Measurements from ENCODE around the gene BTRC. TPM values are rescaled to one million over a fixed set of nuclear protein-coding genes. Genes with fewer than 3 reads are reported as not detected.

The BTRC gene
- total RNA-seq, 4 donors from 2014 or later: 14.7 to 23.0 (median 16.8) TPM

GRCh38 chr10:101453318-101453717 lies 99.4 kb downstream of the BTRC start:
- 81 to 87% methylated on average over 1 of the region's 1 CpG for WGBS, 2 donors
- no peak for DNase-seq (ENCODE audit: low spot score in 2 of 2)
- H3K4me3 ChIP-seq (ENCODE audit: low read depth, poor library complexity, severe bottlenecking): no peak overlapping the region
- TF ChIP-seq POLR2A (IDR thresholded peaks at IDR 0.05): no peak
- no peak for TF ChIP-seq CTCF (IDR thresholded peaks at IDR 0.05)
- intact Hi-C loops (cut with DNase I; ENCODE audit: low total_unique reads): no loop called here

- H3K4me3 ChIP-seq (ENCODE audit: low read depth, poor library complexity, severe bottlenecking): no peak overlapping the region
- 63 to 65% methylated on average over 6 of the region's 6 CpGs for WGBS, 2 donors
- TF ChIP-seq POLR2A (IDR thresholded peaks at IDR 0.05) (no peak), CTCF (IDR thresholded peaks at IDR 0.05) (no peak)
- no peak for DNase-seq (ENCODE audit: low spot score in 2 of 2)
- intact Hi-C loops (cut with DNase I; ENCODE audit: low total_unique reads): no loop called here
Observed at GRCh38 chr10:101453791-101454718, 100.1 kb downstream of the BTRC start.

GRCh38 chr10:101458869-101459268 lies 104.9 kb downstream of the BTRC start:
- no peak overlapping the region for H3K4me3 ChIP-seq (ENCODE audit: low read depth, poor library complexity, severe bottlenecking)
- intact Hi-C loops (cut with DNase I; ENCODE audit: low total_unique reads): no loop called here
- WGBS, 2 donors: 81 to 85% methylated on average over 1 of the region's 1 CpG
- DNase-seq (ENCODE audit: low spot score in 2 of 2): no peak
- TF ChIP-seq CTCF (IDR thresholded peaks at IDR 0.05) (no peak), POLR2A (IDR thresholded peaks at IDR 0.05) (no peak)

GRCh38 chr10:101464082-101464481 lies 110.1 kb downstream of the BTRC start:
- no peak overlapping the region for H3K4me3 ChIP-seq (ENCODE audit: low read depth, poor library complexity, severe bottlenecking)
- DNase-seq (ENCODE audit: low spot score in 2 of 2): no peak
- intact Hi-C loops (cut with DNase I; ENCODE audit: low total_unique reads): no loop called here
- no peak for TF ChIP-seq CTCF (IDR thresholded peaks at IDR 0.05)
- TF ChIP-seq POLR2A (IDR thresholded peaks at IDR 0.05): no peak
- 81 to 85% methylated on average over 4 of the region's 4 CpGs for WGBS, 2 donors

- no peak for DNase-seq (ENCODE audit: low spot score in 2 of 2)
- TF ChIP-seq POLR2A (IDR thresholded peaks at IDR 0.05) (no peak), CTCF (IDR thresholded peaks at IDR 0.05) (no peak)
- no peak overlapping the region for H3K4me3 ChIP-seq (ENCODE audit: low read depth, poor library complexity, severe bottlenecking)
- WGBS, 2 donors: 59 to 66% methylated on average over 2 of the region's 2 CpGs
- intact Hi-C loops (cut with DNase I; ENCODE audit: low total_unique reads): no loop called here
Observed at GRCh38 chr10:101464599-101464998, 110.6 kb downstream of the BTRC start.

Data from lower leg skin (tissue), 4 donors.